BLaER1 (cell line): ENCODE results near the gene PLCB4.
A peak's percentile ranks its signal among the peaks of the same experiment; 100 is the strongest.

ENCODE experiments used
- H3K27ac ChIP-seq: shearing (Covaris generic); formaldehyde crosslinking; 2 replicates; pipeline ENCODE4 v1.8.1; 2022
- H3K27me3 ChIP-seq: shearing (Covaris generic); formaldehyde crosslinking; 2 replicates; pipeline ENCODE4 v1.8.1; 2022
- H3K36me3 ChIP-seq: shearing (Covaris generic); formaldehyde crosslinking; 2 replicates; pipeline ENCODE4 v1.8.1; 2022
- H3K4me1 ChIP-seq: shearing (Covaris generic); formaldehyde crosslinking; 2 replicates; pipeline ENCODE4 v1.8.1; 2022
- H3K4me2 ChIP-seq: shearing (Covaris generic); formaldehyde crosslinking; 2 replicates; pipeline ENCODE4 v1.8.1; 2022
- H3K4me3 ChIP-seq: shearing (Covaris generic); formaldehyde crosslinking; 2 replicates; pipeline ENCODE4 v1.8.1; 2022
- H3K9ac ChIP-seq: shearing (Covaris generic); formaldehyde crosslinking; 2 replicates; pipeline ENCODE4 v1.8.1; 2022
- H3K9me3 ChIP-seq: shearing (Covaris generic); formaldehyde crosslinking; 2 replicates; pipeline ENCODE4 v1.8.1; 2022
- H4K20me1 ChIP-seq: shearing (Covaris generic); formaldehyde crosslinking; 2 replicates; pipeline ENCODE4 v1.8.1; 2022
- Cebpa-rat ChIP-seq: shearing (Covaris generic); IDR thresholded peaks from 2 replicates; pipeline ENCODE4 v1.8.1; 2022

The PLCB4 gene

DNA sequence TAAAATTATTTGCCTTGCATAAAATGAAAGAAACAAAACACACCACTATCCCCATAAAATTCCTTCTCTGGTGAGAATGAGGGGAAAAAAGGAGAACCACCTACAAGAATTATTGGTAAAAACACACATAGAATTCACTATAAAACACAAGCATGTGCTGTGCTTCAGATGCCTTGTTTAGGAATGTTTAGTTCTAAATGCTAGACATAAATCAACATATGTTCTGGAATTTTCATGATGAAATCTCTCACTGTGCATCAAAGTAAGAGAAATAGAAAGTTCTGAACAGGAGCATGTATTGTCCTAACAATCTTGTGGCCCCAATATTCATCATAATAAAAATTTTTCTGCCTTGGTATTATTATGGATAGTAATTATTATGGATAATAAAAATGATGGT, 111.0 kb downstream of the PLCB4 start:
- Histone ChIP-seq H3K4me2 (no peak overlapping the region), H4K20me1 (no peaks in the 10 kb centered on the region)

DNA sequence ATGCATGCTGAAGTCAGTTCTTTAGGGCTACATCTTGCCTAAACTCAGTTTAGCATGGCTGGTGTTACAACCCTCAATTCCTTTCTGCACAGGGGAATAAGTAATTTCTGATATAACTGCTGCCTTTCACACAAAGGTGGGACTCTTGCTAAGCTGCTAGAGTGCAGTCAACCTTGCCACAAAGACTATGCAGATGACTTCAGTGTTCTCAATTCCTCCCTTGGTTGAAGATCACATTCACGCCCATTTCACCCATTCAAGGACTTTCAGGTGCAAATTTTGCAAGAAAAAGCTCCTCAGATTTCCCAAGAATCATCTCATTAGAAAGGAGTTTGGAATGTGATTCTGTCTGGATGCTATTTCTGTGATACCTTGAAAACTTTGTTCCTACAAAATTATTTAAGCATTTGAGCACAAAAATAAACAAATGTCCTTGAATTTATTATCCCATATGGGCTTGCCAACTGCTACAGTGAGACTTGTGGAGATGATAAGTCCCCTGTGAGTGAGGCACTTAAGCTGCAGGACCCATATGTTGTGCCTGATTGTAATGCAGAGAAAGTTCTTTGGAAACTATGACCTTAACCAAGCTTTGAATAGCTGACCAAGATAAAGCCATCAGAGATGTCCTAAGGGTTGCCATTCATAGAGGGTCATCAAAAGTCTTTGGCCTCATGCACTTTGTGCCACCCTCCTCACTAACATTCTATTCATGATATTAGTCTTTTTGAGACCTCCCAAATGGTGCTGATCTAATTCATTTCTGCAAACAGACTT, 111.8 kb downstream of the PLCB4 start:
- Histone ChIP-seq H4K20me1 (no peaks in the 10 kb centered on the region), H3K9me3 (no peaks in the 10 kb centered on the region), H3K4me1 (no peaks in the 10 kb centered on the region), H3K27ac (no peak overlapping the region), H3K4me2 (no peak overlapping the region), H3K9ac (no peak overlapping the region), H3K36me3 (no peaks in the 10 kb centered on the region), H3K4me3 (no peak overlapping the region), H3K27me3 (no peaks in the 10 kb centered on the region)
- no peak for TF ChIP-seq Cebpa-rat

More for the DNA sequence above, 111.0 kb downstream of the PLCB4 start:
- no peak overlapping the region for H3K4me3 ChIP-seq
- H3K27ac ChIP-seq: no peak overlapping the region
- no peaks in the 10 kb centered on the region for H3K36me3 ChIP-seq
- no peaks in the 10 kb centered on the region for H3K27me3 ChIP-seq
- H3K9me3 ChIP-seq: no peaks in the 10 kb centered on the region
- no peak overlapping the region for H3K9ac ChIP-seq
- no peak for TF ChIP-seq Cebpa-rat
- H3K4me1 ChIP-seq: no peaks in the 10 kb centered on the region

- no peaks in the 10 kb centered on the region for H3K36me3 ChIP-seq
- no peak overlapping the region for H3K4me2 ChIP-seq
- H3K9me3 ChIP-seq: no peaks in the 10 kb centered on the region
- no peaks in the 10 kb centered on the region for H3K4me1 ChIP-seq
- H3K4me3 ChIP-seq: no peak overlapping the region
- no peak overlapping the region for H3K9ac ChIP-seq
- H3K27ac ChIP-seq: no peak overlapping the region
- no peaks in the 10 kb centered on the region for H3K27me3 ChIP-seq
- no peaks in the 10 kb centered on the region for H4K20me1 ChIP-seq
- no peak for TF ChIP-seq Cebpa-rat
These were observed 116.6 kb downstream of the PLCB4 start for GRCh38 chr20:9185511-9185910.

DNA sequence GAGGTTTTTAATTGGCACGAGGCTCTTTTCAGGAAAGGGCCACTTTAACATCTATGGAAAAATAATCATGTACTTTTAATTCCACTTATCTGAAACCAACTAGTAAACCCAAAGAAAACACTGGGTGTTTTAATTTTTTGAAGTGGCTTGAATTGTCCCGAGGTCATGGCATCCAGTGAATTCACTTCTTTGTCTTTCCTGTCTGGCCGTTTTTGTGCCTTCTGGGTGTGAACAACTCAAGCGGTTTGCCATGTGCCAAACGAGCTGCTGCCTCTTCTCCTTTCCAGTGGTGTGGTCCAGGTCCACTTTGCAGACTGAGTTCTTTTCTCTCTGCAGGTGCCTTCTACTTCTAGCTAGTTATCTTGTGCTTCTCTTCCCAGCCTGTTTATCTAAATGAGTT, 117.5 kb downstream of the PLCB4 start:
- Histone ChIP-seq H3K9ac (no peak overlapping the region), H3K4me3 (no peak overlapping the region), H3K4me1 (no peaks in the 10 kb centered on the region), H3K36me3 (no peaks in the 10 kb centered on the region), H3K9me3 (no peaks in the 10 kb centered on the region), H3K4me2 (no peak overlapping the region), H3K27me3 (no peaks in the 10 kb centered on the region), H3K27ac (no peak overlapping the region), H4K20me1 (no peaks in the 10 kb centered on the region)
- TF ChIP-seq Cebpa-rat: no peak

DNA sequence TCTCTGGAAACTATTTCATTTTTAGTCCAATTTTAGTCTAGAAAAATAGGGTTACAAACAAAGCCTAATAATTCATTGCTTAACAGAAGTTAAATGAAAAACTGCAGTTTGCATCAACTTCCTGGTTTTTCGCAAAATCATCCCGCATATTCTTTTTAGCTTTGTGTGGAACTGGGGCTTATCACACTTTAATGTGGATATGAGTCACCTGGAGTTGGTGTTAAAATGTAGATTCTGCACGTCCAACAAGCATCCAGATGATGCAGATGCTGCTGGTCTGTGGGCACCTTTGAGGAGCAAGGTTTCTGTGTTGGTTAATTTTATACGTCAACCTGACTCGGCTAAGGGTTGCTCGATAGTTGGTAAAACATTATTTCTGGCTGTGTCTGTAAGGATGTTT, 126.1 kb downstream of the PLCB4 start:
- Histone ChIP-seq H3K9ac (no peak overlapping the region), H3K4me1 (no peaks in the 10 kb centered on the region), H3K27ac (no peak overlapping the region), H3K4me3 (no peak overlapping the region), H3K36me3 (no peaks in the 10 kb centered on the region), H3K4me2 (no peak overlapping the region), H3K27me3 (no peaks in the 10 kb centered on the region), H3K9me3 (no peaks in the 10 kb centered on the region), H4K20me1 (no peaks in the 10 kb centered on the region)
- no peak for TF ChIP-seq Cebpa-rat

GRCh38 chr20:9196110-9196509, 127.2 kb downstream of the PLCB4 start:
- H3K27me3 ChIP-seq: no peaks in the 10 kb centered on the region
- H3K36me3 ChIP-seq: no peaks in the 10 kb centered on the region
- no peaks in the 10 kb centered on the region for H4K20me1 ChIP-seq
- no peak overlapping the region for H3K27ac ChIP-seq
- H3K4me1 ChIP-seq: no peaks in the 10 kb centered on the region
- no peaks in the 10 kb centered on the region for H3K9me3 ChIP-seq
- no peak overlapping the region for H3K9ac ChIP-seq
- H3K4me2 ChIP-seq: no peak overlapping the region
- no peak overlapping the region for H3K4me3 ChIP-seq
- no peak for TF ChIP-seq Cebpa-rat

DNA sequence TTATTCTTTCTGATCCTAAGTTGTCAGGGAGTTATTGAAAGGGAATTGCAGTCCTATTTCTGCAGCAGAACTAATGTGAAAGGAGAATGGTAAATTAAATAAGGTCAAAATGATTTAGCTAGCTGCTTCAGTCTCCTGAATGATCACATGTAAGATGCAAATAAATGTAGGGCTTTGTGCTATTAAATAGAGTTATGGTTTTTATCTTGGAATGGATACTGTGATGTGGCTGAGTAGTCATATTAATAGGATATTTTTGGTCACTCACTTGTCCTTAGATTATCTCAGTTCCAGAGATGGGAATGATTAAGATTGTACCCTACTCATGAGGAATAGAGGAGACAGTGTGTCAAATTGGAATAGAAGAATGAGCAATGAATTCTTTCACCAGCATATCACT, 129.6 kb downstream of the PLCB4 start:
- no peak overlapping the region for H3K9ac ChIP-seq
- no peaks in the 10 kb centered on the region for H4K20me1 ChIP-seq
- peaks cover 8% of the 10 kb centered on the region for H3K4me1 ChIP-seq
- H3K27me3 ChIP-seq: no peaks in the 10 kb centered on the region
- TF ChIP-seq Cebpa-rat: no peak
- no peak overlapping the region for H3K4me3 ChIP-seq
- H3K27ac ChIP-seq: no peak overlapping the region
- H3K9me3 ChIP-seq: no peaks in the 10 kb centered on the region
- no peak overlapping the region for H3K4me2 ChIP-seq
- no peaks in the 10 kb centered on the region for H3K36me3 ChIP-seq

DNA sequence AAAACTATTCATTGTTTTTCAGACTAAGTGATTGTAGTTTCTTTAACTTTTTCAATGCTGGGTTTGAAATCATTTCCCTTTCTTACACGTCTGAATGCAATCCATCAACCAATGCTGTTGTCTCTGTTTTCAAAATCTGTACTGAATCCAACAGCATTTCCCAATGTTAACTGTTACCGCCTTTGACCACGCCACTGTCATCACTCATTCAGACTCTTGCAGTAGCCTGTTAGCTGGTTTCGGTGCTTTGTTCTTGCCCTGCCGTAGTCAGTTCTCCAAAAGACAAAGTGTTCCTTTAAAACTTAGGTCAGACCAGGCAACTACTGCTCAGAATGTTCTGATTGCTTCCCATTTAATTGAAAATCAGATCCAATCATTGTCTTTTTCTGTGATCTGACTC, 131.3 kb downstream of the PLCB4 start:
- Histone ChIP-seq H3K4me3 (no peak overlapping the region), H3K27ac (no peak overlapping the region), H4K20me1 (no peaks in the 10 kb centered on the region), H3K4me1 (peaks cover 14% of the 10 kb centered on the region), H3K9me3 (no peaks in the 10 kb centered on the region), H3K27me3 (no peaks in the 10 kb centered on the region), H3K4me2 (no peak overlapping the region), H3K9ac (no peak overlapping the region), H3K36me3 (no peaks in the 10 kb centered on the region)
- no peak for TF ChIP-seq Cebpa-rat

- Histone ChIP-seq H3K27ac (no peak overlapping the region), H3K4me2 (no peak overlapping the region), H3K36me3 (no peaks in the 10 kb centered on the region), H3K4me1 (peaks cover 14% of the 10 kb centered on the region), H3K27me3 (no peaks in the 10 kb centered on the region), H3K9me3 (no peaks in the 10 kb centered on the region), H3K9ac (no peak overlapping the region), H3K4me3 (no peak overlapping the region), H4K20me1 (no peaks in the 10 kb centered on the region)
- TF ChIP-seq Cebpa-rat: no peak
These were observed 131.7 kb downstream of the PLCB4 start for GRCh38 chr20:9200620-9201019.

GRCh38 chr20:9202420-9203080, 133.7 kb downstream of the PLCB4 start:
- no peaks in the 10 kb centered on the region for H3K9me3 ChIP-seq
- no peaks in the 10 kb centered on the region for H3K36me3 ChIP-seq
- no peak overlapping the region for H3K9ac ChIP-seq
- no peaks in the 10 kb centered on the region for H3K27me3 ChIP-seq
- H3K4me1 ChIP-seq: peaks cover 14% of the 10 kb centered on the region
- peak overlapping the region; percentile 32; the same call in 1 of the 2 replicates for H3K4me2 ChIP-seq
- no peaks in the 10 kb centered on the region for H4K20me1 ChIP-seq
- no peak overlapping the region for H3K27ac ChIP-seq
- TF ChIP-seq Cebpa-rat: no peak
- no peak overlapping the region for H3K4me3 ChIP-seq
